HG03103 (cell line): ENCODE data around the gene SNAPC2.
"Not testable (repeated sequence)": the region's sequence is repeated elsewhere in the genome, so short reads cannot be mapped to it uniquely, and the experiment has no call there.

Experiments used
- ATAC-seq: cut with Tn5 transposase; IDR thresholded peaks from one replicate; pipeline ENCODE4 v1.9.1; 2021; ENCODE audit warnings: low read depth; ENCODE audit not compliant: unreplicated experiment

Gene SNAPC2

GRCh38 chr19:7920519-7921301 lies 572 bp downstream of the SNAPC2 start:
- ATAC-seq, result peak; percentile 37

GRCh38 chr19:7921302-7921966 lies 1.3 kb downstream of the SNAPC2 start:
- no peak for ATAC-seq

- no peak for ATAC-seq
These were observed 2.1 kb downstream of the SNAPC2 start for GRCh38 chr19:7921967-7922835.

- no peak for ATAC-seq
These were observed 2.7 kb downstream of the SNAPC2 start for GRCh38 chr19:7922836-7923195.

GRCh38 chr19:7923295-7924191 lies 3.4 kb downstream of the SNAPC2 start:
- no peak for ATAC-seq

- no peak for ATAC-seq
These were observed 4.1 kb downstream of the SNAPC2 start for GRCh38 chr19:7924241-7924640.

GRCh38 chr19:7924651-7925170 lies 4.6 kb downstream of the SNAPC2 start:
- ATAC-seq, result no peak

- no peak for ATAC-seq
These were observed 5.2 kb downstream of the SNAPC2 start for GRCh38 chr19:7925171-7925851.

- no peak for ATAC-seq
These were observed 6.0 kb downstream of the SNAPC2 start, which contains the start of gene CTXN1 for GRCh38 chr19:7926021-7926726. TSS of gene CTXN1 (minus strand) at chr19:7926135. CDS start at chr19:7925538, 597 bp downstream.

GRCh38 chr19:7926727-7927604 lies 6.8 kb downstream of the SNAPC2 start:
- no peak for ATAC-seq

- no peak for ATAC-seq
These were observed 7.6 kb downstream of the SNAPC2 start for GRCh38 chr19:7927605-7928333.

GRCh38 chr19:7928334-7928706 lies 8.2 kb downstream of the SNAPC2 start:
- no peak for ATAC-seq

- ATAC-seq, result no peak
These were observed 8.9 kb downstream of the SNAPC2 start for GRCh38 chr19:7928741-7929701.

GRCh38 chr19:7930030-7930429 lies 9.9 kb downstream of the SNAPC2 start:
- not testable (repeated sequence) for ATAC-seq

- no peak for ATAC-seq
These were observed 10.6 kb downstream of the SNAPC2 start for GRCh38 chr19:7930765-7931164.
